SW 1271 (cell line): Measurements from ENCODE around the gene STEAP3.
A peak's percentile ranks its signal among the peaks of the same experiment; 100 is the strongest.

Experiments
- DNase-seq, 2 experiments: peaks; one replicate each; lab custom pipeline; 2025; lab: John Stamatoyannopoulos, UW

The STEAP3 gene

DNA sequence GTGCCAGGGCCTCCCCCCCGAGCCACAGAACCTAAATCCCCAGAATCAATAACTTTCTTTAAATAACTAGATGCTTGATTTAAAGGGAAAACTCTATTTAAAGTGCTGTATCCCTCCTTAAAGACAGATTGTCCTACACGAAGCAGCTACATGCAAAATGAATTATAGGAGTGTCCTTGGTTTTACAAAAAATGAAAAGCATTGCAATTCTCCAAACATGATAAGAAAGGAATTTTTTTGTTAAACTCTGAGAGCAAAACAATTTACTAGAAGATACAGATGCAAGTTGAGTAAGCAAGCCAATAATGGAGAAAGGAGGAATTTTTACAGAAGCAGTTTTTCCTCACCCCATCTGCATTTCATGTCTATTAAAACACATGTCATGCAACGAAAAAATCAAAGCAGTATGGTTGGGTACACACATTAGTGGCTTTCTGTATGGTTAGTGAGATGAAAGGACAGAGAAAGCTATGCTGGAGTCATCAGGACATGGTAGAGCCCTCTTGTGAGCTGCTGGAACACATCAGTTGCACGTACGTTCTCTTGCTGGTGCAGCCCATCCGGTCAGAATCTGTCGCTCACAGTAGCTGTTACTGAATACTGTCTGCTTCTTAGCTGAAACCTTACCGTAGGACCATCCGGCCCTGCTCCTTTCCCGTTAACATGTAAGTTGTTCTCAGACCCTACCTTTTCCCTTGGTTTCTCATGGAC, 25.9 kb upstream of the STEAP3 start:
- no peak for DNase-seq

DNA sequence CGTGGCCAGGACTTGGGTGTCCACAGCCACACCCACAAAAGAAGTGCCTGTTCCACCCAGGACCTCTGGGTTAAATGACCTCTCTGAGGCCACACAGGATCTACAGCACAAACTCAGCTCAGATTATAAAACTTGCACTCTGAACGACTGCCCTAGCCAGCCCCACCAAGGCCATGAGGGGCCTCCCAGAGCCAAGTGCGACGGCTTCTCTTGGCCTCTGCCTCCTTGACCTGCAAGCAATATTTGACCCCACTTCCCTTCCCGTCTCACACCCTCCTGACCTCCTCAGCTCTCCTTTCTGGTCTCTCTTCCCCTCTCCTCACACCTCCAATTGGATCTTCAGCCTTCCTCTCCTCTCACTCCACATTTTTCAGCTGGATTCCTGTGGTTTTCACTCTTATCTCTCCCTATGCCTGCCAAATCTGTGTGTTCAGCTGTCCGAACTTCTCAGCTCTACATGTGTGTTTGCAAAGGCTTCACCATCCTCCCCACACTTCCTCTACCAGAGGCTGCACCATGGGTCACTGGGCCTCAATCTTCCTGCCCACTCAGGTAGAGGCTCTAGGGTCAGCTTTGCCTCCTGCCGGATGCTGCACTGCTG, 25.3 kb upstream of the STEAP3 start:
- no peak for DNase-seq

DNA sequence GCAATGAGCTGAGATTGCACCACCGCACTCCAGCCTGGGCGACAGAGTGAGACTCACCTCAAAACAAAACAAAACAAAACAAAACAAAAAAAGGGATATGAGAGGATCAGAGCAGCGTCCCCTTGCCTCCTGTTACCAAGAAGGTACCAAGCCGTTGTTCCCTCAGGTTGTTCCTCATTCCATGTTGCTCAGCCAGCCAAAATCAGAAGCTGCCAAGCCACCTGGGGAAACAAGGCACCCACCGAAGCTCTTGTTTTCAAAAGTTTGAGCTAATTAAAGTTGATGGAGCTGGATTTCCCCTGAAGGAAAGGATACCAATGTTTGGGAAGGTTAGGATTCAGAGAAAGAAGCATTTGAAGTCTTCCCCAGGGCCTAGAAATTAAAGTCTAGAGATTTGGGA, 21.8 kb upstream of the STEAP3 start:
- DNase-seq, result no peak

DNA sequence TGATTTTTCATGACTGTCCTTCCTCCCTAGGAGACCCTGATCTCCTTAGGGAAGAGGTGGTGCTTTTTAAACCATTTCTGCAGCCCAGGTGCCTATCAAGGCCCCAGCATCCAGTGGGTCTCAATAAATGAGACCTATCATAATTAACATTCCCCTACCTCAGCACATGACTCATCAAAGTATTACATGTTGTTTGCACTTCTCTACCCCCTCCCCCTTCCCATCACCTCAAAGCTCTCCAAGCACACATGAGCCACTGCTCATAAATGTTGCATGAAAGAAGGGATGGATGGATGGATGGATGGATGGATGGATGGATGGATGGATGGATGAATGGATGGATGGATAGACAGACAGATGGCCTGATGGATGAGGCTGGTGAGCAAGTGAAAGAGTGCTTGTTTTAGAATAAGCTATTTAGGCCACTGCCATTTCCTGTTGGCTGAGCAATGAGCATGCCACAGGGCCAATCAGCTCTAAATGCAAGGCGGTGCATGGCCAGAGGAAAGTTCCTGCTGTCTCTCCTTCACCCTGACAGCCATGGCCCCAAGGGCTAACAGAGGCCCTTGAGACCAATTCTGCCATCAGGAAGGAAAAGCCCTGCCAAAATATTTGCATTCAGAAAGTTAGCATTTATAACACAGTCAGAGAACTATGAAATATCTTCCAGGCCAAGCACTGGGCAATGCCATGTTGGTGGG, 20.9 kb upstream of the STEAP3 start:
- DNase-seq, result no peak

DNA sequence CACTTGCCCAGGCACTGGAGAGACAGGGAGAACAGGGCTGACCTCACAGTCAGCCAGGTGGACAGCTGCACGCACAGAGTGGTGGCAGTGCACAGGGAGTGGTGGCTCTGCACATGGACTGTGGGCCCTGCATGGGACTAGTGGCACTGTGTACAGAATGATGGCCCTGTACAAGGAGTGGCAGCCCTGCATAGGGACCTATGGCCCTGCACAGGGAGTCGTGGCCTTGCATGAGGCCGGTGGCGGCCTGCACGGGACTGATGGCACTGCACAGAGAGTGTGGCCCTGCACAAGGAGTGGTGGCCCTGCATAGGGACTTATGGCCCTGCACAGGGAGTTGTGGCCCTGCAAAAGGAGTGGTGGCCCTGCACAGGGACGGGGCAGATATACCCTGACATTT, 19.1 kb upstream of the STEAP3 start:
- no peak for DNase-seq

DNA sequence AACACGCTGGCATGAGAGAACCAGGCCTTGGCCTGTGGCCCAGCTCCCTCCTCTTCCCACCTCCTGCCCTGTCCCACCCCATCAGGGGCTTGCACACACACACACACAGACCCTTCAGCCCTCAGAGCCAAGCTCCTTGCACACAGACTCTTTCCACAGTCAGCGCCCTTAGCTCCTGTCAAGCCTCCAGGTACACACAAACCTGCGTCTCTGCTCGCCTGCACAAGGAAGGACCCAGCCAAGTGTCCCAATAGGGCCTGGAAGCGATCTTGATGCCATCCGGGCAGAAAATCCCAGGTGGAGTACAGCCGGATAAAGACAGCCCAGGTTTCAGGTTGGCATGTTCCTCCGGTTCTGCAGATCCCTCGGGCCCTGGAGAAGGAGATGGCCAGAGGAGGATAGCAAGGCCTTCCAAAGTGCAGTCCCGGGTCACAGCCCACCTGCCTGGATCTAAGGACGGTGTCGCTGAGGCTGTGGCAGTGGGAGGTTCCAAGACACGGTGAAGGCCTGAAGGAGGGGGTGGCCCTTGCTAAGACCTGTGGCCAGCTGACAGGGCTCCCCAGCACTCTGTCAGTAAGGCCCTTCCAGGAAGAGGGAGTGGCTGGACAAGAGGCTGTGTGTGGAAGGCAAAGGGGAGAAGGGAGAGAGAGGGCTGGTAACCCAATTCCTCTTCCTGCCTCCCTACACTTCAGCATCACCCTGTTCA, 18.5 kb upstream of the STEAP3 start:
- DNase-seq, result no peak

DNA sequence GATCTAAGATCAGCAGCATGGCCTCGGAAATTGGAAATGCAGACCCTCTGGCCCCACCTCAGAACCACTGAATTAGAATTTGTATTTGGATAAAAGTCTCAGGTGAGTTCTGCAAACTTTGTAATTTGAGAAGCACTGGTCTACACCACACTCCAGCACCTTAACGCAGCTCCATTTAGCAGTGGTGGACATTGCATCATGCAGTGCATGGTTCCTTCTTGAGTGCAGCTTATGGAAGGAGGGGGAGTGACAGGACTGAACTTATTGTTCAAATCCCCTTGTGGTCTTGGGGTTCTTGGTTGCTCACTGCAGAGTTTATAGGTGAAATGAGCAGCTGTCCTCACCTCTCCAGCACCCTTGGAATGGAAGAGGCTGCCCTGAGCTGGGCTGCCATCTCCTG, 17.4 kb upstream of the STEAP3 start:
- no peak for DNase-seq

DNA sequence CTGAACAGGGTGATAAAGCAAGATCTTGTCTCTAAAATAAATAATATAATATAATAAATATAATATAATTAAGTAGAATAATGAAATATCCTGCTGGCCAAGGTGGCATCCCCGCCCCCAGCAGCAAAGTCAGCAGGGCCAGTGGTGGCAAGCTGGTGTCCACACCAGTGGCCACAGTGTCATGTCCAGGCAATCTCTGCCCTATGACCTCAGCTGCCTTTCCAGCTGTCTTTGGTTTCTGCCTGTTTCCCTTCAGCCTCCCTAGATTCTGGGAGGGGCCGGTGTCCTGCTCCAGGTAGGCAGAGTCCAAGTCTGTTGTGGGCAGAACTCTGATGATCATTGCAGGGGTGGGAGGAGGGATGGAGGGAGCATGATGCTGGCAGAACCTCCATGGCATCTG, 16.2 kb upstream of the STEAP3 start:
- no peak for DNase-seq

DNA sequence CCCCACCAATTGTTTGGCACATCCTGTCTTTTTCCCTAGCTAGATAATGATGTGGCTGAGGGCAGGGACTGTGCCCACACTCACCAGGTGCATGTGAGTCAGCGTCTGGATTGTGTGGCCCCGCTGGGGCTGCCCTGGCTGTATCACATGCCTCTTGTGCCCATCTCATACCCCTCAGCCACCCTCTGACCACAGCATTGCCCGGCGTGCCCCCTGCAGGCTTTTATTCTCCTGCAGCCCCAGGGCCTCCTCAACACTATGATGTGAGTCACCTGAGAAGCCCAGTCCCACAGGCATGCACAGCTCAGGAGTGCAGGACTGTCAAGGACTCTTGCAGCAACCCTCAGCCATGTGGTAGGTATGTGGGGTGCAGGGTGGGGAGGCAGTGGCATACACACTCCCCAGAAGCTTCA, 14.8 kb upstream of the STEAP3 start:
- peak in 1 of 2 experiments; percentile 28 for DNase-seq

DNA sequence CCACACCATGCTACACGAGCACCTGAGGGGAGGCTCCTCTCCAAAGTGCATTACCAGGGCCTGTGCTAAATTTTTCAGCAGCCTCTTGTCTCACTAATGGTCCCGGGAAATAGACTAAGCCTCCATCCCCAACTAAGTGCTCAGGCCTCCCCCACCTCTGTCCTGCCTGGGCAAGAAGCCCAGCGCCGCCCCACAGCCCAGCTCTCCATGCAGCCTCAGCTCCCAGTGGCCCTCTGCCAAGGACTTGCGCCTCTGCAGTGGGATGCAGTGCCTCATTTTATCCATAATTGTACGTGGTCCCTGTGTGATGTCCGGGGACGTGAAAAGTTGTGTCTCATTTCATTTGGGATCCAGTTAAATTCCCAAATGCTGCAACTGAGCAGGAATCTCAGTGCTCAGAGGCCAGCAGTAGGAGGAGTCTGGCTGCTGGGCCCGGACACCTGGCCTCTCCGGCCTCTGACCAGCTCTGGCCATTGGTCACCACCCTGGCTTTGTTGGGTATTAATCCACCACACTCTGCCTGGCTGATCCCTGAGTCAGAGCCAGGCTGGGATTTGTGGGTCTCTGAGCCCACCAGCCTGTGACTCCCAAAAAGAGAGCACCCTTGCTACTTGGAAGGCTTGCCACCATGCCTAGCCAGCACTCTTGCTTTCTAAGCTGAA, 11.4 kb upstream of the STEAP3 start:
- DNase-seq, result no peak

DNA sequence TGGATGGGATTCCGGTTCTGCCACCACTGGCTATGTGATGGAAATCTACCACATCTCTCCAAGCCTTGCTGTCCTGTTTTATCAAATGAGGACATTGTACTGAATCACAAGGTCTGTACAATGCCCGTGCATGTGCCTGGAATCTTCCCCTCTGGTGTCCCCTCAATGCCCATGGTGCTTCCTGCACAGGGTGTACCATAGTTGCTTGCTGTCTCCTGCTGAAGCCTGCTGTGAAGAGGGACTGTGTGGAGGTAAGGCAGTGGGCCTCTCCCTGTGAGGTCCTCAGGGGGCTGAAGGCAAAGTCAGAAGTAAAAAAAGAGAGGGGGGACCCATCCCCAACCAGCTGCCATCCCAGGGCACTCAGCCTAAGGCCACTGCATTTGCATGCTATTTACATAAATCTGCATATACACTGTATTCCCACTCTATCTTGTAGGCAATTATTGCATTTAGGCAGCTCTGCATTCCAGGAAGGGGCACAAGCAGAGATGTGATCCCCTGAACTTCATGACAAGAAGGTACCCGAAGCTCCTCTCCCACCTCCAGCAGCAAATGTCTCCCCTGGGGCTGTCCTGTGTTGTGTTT, 9.1 kb upstream of the STEAP3 start:
- DNase-seq, result no peak

DNA sequence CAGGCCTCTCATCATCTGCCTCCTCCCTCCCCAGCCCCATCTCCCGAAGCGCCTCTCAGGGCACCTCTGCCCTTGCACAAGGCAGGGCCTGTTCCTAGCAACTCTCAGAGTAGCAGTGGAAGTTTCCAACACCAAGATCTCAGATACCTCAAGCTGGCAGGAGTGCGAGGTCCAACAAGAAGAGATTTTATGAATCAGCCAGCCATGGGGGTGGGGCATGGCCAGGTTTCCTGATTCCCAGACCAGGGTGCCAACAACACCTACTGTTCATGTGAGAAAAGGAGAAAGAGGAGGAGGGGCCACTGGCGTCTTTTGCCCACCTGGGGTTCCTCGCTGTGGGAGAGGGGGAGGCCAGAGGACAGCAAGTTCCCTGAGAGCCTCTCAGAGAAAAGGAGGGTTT, 6.6 kb upstream of the STEAP3 start:
- no peak for DNase-seq

DNA sequence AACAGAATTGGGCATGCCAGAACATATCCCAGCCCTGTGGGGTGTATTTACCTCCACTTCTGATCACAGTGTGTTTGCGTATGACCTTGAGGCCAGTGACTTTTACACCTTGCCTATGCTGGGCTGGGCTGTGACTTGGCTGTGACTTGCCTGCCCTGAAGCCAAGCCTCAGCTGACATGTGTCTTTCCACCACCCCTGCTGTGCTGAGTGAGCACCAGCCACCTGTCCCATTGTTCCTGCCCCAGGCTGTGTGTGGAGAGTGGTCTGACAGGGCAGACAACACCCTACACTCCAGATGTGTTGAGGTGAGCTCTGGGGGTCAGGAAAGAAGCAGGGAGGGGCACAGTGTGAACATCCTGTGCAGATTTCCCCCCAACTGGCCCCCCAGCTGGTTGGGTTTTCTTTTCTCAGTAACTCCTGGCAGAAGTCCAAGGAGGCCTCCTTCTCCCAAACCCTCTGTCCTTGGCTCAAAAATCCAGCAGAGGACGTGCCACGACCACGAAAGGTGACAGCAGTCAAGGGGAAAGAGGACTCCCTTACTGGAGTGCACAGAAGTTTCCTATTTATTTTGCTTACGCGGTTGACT, 5.1 kb upstream of the STEAP3 start:
- DNase-seq, result no peak

DNA sequence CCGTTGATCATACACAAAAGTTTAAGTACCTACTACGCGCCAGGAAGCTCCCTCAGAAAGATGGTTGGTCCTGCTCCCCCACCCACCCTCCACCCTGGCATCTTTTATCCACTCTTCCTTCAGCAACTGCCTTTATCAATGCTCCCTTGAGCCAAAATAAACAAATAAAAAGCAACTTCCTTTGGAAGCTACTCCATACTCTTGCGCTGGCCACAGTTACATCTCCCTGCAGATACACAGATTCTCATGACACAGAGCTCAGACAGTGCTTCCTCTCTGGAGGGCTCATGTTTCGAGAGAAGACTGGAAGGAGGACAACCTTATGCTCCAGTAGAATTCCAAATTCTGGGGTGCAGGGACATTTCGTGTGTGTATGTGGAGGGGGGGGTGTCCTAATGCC, 3.8 kb upstream of the STEAP3 start:
- DNase-seq, result no peak

DNA sequence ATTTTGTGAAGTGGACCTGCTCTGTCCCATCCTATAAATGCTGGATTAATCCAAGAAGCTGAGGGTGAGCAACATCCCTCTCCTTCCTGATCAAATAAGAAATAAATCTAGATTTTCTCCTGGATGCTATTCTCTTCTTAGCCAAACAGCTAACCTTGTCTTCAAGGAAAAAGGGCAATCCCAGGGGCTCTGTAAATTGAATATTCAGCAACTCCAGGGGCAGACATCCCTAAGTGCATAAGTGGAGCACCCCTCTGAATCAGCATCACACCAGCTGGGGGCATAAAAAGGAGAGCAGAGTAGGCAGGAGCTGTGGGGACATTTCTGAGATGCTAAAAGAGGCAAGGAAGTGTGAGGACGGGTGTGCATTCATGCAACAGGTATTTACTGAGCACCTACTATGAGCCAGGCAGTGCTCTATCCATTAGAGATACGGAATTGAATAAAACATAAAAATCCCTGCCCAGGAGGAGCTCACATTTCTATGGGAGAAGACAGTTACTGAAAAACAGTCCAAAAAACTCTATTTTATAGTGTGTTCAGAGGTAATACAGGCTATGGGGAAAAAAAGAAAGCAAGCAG, 2.8 kb upstream of the STEAP3 start:
- DNase-seq, result no peak

DNA sequence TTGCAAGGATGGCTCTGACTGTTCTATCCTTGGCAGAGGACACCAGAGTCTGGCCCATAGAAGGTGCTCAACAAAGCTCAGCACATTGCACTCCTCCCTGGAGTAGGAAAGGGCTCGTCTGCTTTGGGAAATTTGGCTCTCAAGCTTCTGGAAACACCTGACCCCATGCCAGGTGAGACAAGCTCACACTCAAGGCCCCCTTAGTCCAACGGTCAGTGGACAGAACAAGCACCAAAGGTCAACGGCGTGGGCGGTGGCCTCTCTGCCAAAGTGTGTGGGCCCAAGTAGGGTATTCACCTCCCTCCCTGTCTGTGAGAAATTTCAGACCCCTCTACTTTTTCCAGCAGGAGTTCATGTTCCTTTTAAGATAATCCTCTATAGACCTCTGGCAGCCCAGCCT, 2.0 kb upstream of the STEAP3 start:
- DNase-seq, result no peak

DNA sequence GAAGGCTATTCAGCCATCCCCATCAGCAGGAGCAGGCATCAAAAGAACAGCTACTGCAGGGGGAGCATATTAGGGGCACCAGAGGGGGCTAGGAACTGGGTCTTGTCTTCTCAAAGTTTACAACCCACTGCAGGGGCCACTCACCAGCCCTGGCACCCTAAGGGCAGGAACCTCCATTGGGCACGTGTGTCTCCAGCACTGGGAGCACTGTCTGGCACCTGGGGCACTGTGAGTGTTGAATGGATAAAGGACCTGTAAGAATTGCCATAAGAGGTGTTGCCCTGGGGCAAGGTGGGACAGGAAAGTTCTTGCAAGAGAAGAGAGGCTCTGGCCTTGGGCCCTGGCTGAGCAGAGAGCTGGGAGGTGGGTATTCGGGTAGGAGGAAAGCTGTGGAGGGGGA, 1.4 kb upstream of the STEAP3 start:
- no peak for DNase-seq

DNA sequence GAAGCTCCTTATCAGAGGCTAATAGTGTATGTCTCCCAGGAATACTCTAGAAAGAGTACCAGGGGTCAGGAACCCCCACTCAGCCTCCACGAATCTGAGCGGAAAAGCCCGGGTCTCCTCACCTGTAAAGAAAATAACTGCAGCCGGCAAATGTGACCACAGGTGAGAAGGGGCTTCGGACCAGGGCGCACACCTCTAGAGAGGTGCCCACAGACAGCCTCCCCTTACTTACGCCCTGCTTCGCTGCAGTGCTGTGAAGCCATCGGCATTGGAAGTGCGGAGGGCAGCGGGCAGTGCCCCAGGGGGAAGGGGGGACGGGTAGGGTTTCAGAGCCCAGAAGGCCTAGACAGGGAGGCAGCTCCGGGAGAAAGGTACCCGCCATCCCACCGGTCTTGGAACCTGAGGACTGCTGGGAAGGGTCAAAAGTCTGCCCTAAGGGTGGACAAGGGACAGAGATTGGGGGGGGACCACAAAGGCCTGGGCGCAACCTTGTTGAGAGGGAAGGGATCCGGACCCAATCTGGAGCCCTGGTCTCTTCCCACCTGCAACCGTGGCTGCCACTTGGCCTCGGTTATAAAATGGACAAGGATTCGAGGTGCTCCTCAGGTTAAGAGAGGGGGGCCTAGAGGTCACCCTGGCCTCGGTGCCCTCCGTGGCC, 642 bp upstream of the STEAP3 start:
- no peak for DNase-seq

DNA sequence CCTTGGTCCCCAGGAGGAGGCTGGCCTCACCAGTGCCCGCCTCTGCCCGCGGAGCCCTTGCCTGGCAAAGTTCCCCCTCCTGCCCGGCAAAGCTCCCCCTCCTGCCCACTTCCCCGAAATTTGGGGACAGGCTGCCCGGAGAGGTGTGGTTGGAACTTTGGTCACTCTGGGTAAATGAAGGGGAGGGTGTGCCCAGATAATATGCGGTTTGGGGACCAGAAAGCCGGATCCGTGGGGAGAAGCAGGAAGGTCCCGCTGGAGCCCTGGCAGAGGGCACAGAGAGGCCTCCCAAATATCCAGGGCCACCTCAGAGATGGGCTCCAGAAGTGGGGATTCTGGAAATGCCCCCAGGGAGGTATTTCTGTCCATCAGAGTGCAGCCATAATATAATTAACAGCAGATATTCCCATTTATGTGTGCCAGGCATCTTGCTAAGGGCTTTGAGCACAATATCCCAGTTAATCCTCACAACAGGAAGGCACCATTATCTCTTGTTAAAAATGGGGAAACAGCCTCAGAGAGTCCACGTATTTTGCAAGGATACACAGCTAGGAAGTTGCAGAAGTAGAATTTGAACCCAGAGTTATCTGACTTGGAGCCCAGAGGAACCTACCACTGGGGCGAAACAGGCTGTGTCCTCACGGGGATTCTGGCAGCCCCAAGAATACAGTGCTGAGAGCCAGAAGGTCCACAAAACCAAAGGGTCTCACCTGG, 914 bp downstream of the STEAP3 start:
- no peak for DNase-seq
